Retinal pigment epithelial cell (primary cell): Measurements from ENCODE around the gene VCX3A.
"Not testable (repeated sequence)": the region's sequence is repeated elsewhere in the genome, so short reads cannot be mapped to it uniquely, and the experiment has no call there.

Source experiments
- DNase-seq: peaks from one replicate; pipeline ENCODE4 v3.0.0-alpha.2; 2010; ENCODE audit warnings: low read depth
- H3K4me3 ChIP-seq: 2 replicates; pipeline ENCODE4 v1.5.1; 2011; ENCODE audit warnings: mild to moderate bottlenecking, low read length, control low read depth, moderate library complexity
- CTCF ChIP-seq: conservative IDR thresholded peaks from 2 replicates; pipeline ENCODE4 v1.5.1; 2011; ENCODE audit warnings: low read depth, low read length, control low read depth, inconsistent platforms

VCX3A gene

GRCh38 chrX:6535018-6535417 lies at the start of gene VCX3A:
Gene VCX3A, minus strand, starts transcription at chrX:6535118. Its CDS starts 621 bp downstream, at chrX:6534497.
- not testable (repeated sequence) for DNase-seq, H3K4me3 ChIP-seq

- DNase-seq: no peak
- H3K4me3 ChIP-seq: no peak overlapping the region
- TF ChIP-seq CTCF: peak; percentile 29
Observed at GRCh38 chrX:6574762-6575161, 39.8 kb upstream of the VCX3A start.

GRCh38 chrX:6568031-6568430 lies 33.1 kb upstream of the VCX3A start:
- no peak for DNase-seq
- no peak for TF ChIP-seq CTCF
- no peak overlapping the region for H3K4me3 ChIP-seq

GRCh38 chrX:6558979-6559378 lies 24.1 kb upstream of the VCX3A start:
- no peak for TF ChIP-seq CTCF
- no peak overlapping the region for H3K4me3 ChIP-seq
- DNase-seq: no peak

- no peak overlapping the region for H3K4me3 ChIP-seq
- TF ChIP-seq CTCF: no peak
- no peak for DNase-seq
Observed at GRCh38 chrX:6557690-6558089, 22.8 kb upstream of the VCX3A start.

GRCh38 chrX:6550999-6551398 lies 16.1 kb upstream of the VCX3A start:
- DNase-seq: no peak
- no peak overlapping the region for H3K4me3 ChIP-seq
- no peak for TF ChIP-seq CTCF

- H3K4me3 ChIP-seq: no peak overlapping the region
- DNase-seq: no peak
- no peak for TF ChIP-seq CTCF
Observed at GRCh38 chrX:6545712-6546111, 10.8 kb upstream of the VCX3A start.

GRCh38 chrX:6526564-6527136 lies 8.3 kb downstream of the VCX3A start:
- no peak for DNase-seq
- no peak overlapping the region for H3K4me3 ChIP-seq
- TF ChIP-seq CTCF: no peak
